Measurements from ENCODE around the gene GOT2. TPM values are rescaled to one million over a fixed set of nuclear protein-coding genes. Genes with fewer than 3 reads are reported as not detected.

Gene GOT2
- total RNA-seq, 1 experiment from 2014 or later: 64.0 TPM

GRCh38 chr16:58768145-58768544 is 34.0 kb upstream of the GOT2 start:
- intact Hi-C loops (cut with micrococcal nuclease; ENCODE audit: unreplicated experiment): no loop called here
- Histone ChIP-seq H3K27me3 (ENCODE audit: control insufficient read depth, insufficient read depth, low read length) (no peaks in the 10 kb centered on the region), H3K27ac (ENCODE audit: low read length) (no peak overlapping the region), H3K4me3 (ENCODE audit: low read depth in 2 of 2, low read length in 2 of 2) (no peak overlapping the region), H3K4me1 (ENCODE audit: control insufficient read depth, insufficient read depth, low read length) (no peaks in the 10 kb centered on the region), H3K9me3 (ENCODE audit: control insufficient read depth, insufficient read depth, low read depth, low read length) (no peaks in the 10 kb centered on the region), H3K36me3 (ENCODE audit: control insufficient read depth, insufficient read depth, low read length) (no peaks in the 10 kb centered on the region; the same call in 1 of the 2 replicates)
- TF ChIP-seq REST (IDR thresholded peaks at IDR 0.05; ENCODE audit: insufficient read depth in 1 of 2, low read depth in 2 of 2, low read length in 1 of 2): no peak
- TF ChIP-seq POLR2AphosphoS5 (IDR thresholded peaks at IDR 0.05; ENCODE audit: low read depth, low read length): no peak
- no peak for TF ChIP-seq TCF7L2 (IDR thresholded peaks at IDR 0.05; ENCODE audit: low read depth, low read length)
- no peak for TF ChIP-seq CTCF (IDR thresholded peaks at IDR 0.05)
- no peak for TF ChIP-seq SIN3A (IDR thresholded peaks at IDR 0.05; ENCODE audit: borderline replicate concordance, insufficient read depth, low read depth, low read length)
- no peak for DNase-seq (ENCODE audit: low read depth, low spot score)
- ChIA-PET POLR2A (no interaction called here), CTCF (no interaction called here)
- no peak for ATAC-seq
- BruUV-seq (replicated peaks): no TSS peak
- in situ Hi-C loops (cut with HindIII; ENCODE audit: low pct_unique_long_range_greater_than_20kb, low sequenced_read_pairs): no loop called here

GRCh38 chr16:58767581-58767980 is 33.5 kb upstream of the GOT2 start:
- Histone ChIP-seq H3K9me3 (ENCODE audit: control insufficient read depth, insufficient read depth, low read depth, low read length) (no peaks in the 10 kb centered on the region), H3K27ac (ENCODE audit: low read length) (no peak overlapping the region), H3K27me3 (ENCODE audit: control insufficient read depth, insufficient read depth, low read length) (no peaks in the 10 kb centered on the region), H3K4me3 (ENCODE audit: low read depth in 2 of 2, low read length in 2 of 2) (no peak overlapping the region), H3K4me1 (ENCODE audit: control insufficient read depth, insufficient read depth, low read length) (no peaks in the 10 kb centered on the region), H3K36me3 (ENCODE audit: control insufficient read depth, insufficient read depth, low read length) (no peaks in the 10 kb centered on the region; the same call in 1 of the 2 replicates)
- ChIA-PET CTCF (no interaction called here), POLR2A (no interaction called here)
- no TSS peak for BruUV-seq (replicated peaks)
- intact Hi-C loops (cut with micrococcal nuclease; ENCODE audit: unreplicated experiment): no loop called here
- in situ Hi-C loops (cut with HindIII; ENCODE audit: low pct_unique_long_range_greater_than_20kb, low sequenced_read_pairs): no loop called here
- no peak for DNase-seq (ENCODE audit: low read depth, low spot score)
- ATAC-seq: no peak
- TF ChIP-seq CTCF (IDR thresholded peaks at IDR 0.05) (no peak), REST (IDR thresholded peaks at IDR 0.05; ENCODE audit: insufficient read depth in 1 of 2, low read depth in 2 of 2, low read length in 1 of 2) (no peak), SIN3A (IDR thresholded peaks at IDR 0.05; ENCODE audit: borderline replicate concordance, insufficient read depth, low read depth, low read length) (no peak), TCF7L2 (IDR thresholded peaks at IDR 0.05; ENCODE audit: low read depth, low read length) (no peak), POLR2AphosphoS5 (IDR thresholded peaks at IDR 0.05; ENCODE audit: low read depth, low read length) (no peak)

Measured in Panc1 (cell line).